Globus pallidus (tissue), 1 donor: ENCODE measurements around the gene SLC7A9.
"Not testable (repeated sequence)": the region's sequence is repeated elsewhere in the genome, so short reads cannot be mapped to it uniquely, and the experiment has no call there.

ENCODE experiments used
- DNase-seq: peaks from one replicate; pipeline ENCODE4 v3.0.0-alpha.2; 2015; ENCODE audit warnings: low spot score

Gene SLC7A9

GRCh38 chr19:32881766-32882165 lies 12.2 kb upstream of the SLC7A9 start:
- DNase-seq, result no peak

GRCh38 chr19:32880622-32881021 lies 11.1 kb upstream of the SLC7A9 start:
- no peak for DNase-seq

- DNase-seq, result no peak
These were observed 10.2 kb upstream of the SLC7A9 start for GRCh38 chr19:32879741-32880140.

DNA sequence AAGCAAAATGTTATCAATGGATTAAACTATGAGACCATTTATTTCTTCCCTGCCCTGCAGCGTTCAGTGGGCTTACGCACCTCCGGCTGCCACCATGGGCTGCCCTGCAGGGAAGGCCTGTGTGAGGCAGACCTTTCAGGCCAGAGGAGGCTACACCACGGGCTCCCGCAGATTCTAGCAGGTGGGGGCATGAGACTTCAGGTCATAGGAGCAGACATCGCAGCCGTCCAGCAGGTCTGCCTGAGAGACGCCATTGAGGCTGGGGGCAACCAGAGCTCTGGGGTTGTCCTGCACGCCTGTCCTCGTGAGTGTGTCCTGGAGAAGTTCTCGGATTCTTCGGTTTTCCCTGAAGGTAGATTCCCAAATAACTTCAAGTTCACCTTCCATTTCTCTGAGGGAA lies 9.4 kb upstream of the SLC7A9 start:
- DNase-seq, result no peak

GRCh38 chr19:32877977-32878745 lies 8.6 kb upstream of the SLC7A9 start:
- DNase-seq, result no peak

DNA sequence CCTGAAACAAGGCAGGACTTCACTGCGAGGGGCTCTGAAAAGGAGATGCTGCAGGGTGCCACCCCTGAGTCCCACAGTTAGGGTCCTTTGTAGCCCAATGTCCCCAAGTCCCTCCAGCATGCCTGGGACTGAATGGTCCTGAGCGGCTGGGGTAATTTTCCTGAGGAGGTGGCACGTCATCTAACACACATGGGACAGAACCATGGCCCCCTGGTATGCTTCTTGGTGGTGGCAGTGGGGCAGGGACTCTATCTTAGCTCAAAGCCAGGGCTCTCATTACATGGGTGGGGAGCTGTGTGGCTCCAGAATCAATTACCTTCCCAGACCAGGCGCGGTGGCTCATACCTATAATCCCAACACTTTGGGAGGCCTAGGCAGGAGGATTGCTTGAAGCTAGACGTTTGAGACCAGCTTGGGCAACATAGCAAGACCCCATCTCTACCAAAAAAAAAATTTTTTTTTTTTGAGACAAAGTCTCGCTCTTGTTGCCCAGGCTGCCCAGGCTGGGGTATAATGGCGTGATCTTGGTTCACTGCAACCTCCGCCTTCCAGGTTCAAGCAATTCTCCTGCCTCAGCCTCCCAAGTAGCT lies 7.9 kb upstream of the SLC7A9 start:
- no peak for DNase-seq

DNA sequence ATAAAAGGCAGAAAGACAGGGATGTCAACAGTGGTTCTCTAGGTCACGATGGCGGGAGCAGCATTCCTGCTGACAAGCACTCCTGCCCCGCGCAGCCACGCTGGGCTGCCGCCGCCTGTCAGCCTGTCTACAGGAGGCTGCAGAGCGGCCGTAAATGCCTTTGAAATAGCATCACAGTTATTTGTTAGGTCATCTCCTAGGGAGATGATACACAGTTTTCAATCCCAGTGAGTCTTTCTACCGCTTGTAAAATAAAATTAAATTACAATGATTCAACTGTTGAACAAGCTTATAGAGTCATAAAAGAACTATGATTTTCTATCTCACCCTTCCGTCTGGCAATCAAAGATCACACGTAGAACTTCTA lies 7.3 kb upstream of the SLC7A9 start:
- no peak for DNase-seq

DNA sequence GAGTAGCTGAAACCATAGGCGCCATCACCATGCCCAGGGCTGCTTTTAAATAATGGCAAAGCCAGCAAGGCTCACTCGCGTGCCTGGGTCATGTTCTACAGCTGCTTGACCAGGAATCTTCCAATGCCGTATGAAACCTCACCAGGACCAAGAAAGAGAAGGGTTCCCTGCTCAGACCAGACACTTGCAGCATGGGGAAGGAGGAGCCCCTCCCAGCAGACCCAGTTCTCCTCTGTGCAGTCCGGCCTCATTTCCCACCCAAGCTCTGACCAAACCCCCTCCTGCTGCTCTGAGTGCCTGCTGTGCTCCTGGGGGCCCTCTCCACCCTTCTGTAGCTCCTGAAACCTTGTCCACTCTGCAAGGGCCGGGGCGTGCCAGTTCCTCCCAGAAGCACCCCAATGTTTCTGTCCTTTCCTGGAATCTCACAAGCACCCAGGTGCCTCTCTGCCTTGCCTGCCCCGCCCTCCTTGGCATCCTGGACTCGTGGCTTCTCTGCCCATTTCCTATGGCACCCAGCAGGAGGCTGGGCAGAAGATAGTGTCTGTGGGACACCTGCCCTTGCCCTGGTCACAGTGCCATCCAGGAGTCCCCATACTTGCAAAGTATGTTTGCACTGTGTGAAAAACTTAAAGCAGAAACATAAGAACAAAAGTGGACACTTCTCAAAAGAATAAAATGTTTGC lies 6.8 kb upstream of the SLC7A9 start:
- DNase-seq, result no peak

GRCh38 chr19:32875428-32875827 lies 5.9 kb upstream of the SLC7A9 start:
- no peak for DNase-seq

- no peak for DNase-seq
These were observed 5.0 kb upstream of the SLC7A9 start for GRCh38 chr19:32874605-32875004.

DNA sequence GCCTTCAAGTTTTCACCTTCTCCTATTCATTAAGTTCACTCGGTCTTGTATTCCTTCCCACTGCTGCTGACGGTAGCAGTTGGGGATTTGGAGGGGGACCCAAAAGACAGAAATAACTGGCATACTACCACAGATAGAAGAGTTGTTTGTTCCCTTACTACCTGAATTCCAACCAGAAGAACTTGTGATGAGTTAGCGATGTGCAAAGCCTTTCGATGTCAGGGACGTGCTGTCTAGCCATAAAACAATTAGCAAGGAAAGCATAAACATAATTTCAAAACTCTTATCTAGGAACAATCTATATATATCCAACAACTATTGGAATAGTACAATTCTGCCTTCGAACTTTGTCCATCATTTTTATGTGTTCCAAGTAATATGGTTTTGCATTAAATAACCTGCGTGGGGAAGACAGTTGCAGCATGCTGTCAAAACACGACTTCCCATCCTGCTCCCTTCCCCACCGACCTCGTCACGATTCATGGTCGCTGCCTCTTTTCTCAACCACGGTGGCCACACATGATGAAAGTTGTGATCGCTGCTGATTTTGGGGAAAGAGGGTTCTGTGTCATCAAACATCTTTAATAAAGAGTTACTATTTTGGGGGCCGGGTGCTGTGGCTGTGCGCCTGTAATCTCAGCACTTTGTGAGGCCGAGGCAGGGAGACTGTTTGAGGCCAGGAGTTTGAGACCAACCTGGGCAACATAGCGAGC lies 3.8 kb upstream of the SLC7A9 start:
- DNase-seq, result no peak

GRCh38 chr19:32872391-32872790 lies 2.8 kb upstream of the SLC7A9 start:
- no peak for DNase-seq

DNA sequence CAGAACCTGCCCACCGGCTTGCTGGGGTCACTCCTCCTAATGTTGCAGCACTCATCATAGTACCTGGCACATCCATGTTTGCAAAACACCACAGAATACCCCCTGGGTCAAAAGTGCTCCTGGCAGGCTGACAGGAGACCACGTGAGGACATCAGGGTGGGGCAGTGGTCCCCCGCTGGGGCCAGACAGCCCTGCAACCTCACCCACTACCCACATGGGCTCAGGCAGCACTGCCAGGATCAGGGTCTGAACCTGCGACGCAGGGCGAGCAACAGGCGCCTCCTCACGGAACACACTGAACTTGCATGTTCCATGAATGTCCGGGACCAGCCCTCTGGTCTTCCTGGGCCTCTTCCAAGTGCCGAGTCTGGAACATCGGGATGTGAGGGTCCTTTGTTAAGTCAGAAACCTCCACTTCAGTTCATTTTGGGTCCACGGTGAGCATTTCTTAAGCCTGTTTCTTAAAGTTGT lies 1.4 kb upstream of the SLC7A9 start:
- no peak for DNase-seq

DNA sequence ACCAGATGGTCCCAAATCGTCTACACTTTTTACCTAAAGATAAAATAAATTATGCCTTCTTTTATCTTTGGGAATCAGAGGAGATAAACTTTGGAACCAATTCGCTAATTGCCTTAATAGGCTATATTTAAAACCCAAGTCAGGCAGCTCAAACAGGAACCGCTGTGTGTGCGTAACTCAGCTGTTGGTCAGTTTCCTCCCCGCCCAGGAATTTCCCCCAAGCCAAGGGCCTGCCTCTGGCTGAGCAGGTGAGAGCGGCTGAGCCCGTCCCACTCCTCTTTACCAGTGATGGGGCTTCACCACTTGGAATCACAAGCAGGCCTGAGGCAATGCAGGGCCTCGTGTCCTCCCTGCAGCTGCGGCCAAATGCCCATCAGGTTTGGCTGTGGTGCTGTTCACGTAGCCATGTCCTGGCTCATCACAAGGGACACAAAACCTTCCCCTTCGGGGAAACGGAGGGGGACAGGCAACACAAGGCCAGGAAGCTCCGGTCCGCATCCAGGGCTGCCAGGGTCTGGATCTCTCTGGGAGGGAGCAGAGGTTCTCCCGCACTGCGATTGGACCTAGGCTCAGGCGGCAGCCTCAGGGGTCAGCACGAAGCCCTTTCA lies 503 bp upstream of the SLC7A9 start:
- DNase-seq, result no peak

- DNase-seq, result no peak
These were observed 1.2 kb downstream of the SLC7A9 start for GRCh38 chr19:32868206-32868950.

- DNase-seq, result not testable (repeated sequence)
These were observed 2.1 kb downstream of the SLC7A9 start for GRCh38 chr19:32867436-32867835.

DNA sequence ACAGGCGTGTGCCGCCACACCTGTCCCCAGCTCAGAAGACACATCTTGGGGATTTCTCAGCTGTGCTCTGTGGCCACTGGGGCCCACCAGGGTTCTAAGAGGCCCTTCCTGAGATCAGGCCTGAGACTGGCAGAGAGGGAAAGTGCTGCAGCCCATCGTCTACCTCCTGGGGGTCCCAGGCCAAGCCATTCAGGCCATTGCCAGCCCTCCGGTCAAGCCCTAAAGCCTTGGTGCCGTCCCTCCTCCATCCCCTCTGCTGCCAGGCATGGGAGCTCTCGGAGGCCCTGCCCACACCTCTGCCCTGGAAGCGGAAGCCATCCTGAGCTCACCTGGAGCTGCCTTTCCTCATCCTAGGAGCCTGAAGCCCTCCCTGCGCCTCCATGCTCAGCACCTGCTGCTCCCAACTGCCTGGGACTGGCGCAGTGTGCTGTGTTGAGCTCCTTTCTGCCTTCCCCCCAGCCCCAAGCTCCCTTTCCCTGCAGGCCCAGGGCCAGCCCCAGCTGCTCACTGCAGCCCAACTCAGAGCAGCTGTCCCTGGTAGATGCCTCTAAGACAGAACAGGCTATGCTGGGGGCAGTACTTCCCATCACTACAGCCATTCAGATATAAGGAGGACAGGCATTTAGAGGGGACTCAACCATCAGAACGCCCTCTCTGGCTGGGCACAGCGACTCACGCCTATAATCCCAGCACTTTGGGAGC lies 2.9 kb downstream of the SLC7A9 start:
- DNase-seq, result no peak

DNA sequence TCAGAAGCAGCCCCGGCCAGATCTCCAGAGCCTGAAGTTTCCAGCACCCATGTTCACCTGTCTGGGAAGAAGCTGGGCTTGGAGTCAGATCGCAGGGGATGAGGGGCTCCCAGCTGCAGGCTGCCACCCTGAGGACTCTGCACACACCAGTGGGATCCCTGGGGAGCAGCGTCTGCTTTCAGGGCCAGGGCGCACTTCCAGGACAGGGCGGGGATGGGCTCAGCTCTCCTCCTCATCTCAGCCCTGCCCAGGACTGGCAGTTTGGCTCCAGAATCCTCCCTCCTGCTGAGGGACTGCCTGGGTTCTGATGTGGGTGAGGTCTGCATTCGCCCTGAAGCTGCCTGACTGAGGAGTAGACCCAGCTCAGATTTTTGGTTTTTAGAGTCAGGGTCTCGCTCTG lies 3.5 kb downstream of the SLC7A9 start:
- no peak for DNase-seq

DNA sequence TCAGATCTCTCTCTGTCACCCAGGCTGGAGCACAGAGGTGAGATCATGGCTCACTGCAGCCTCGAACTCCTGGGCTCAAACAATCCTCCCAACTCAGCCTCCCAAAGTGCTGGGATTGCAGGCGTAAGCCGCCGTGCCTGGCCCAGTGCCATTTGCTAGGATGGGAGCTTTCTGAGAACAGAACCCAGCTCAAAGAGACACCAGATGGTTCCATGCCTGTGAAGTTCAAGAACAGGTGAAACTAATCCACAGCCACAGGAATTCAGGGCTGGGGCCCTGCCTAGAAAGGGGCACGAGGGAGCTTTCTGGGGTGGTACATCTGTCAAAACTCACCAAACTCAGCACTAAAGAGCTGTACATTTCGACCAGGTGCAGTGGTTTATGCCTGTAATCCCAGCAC lies 4.2 kb downstream of the SLC7A9 start:
- no peak for DNase-seq

GRCh38 chr19:32864318-32865007 lies 5.1 kb downstream of the SLC7A9 start:
- DNase-seq, result no peak
